CD4-positive, alpha-beta memory T cell (primary cell): ENCODE measurements around the gene POLR2L. TPM values are rescaled to one million over a fixed set of nuclear protein-coding genes. Genes with fewer than 3 reads are reported as not detected.

Experiments used
- CTCF ChIA-PET: fragments of 350-600 bp; sonication (Branson Sonifier 250); formaldehyde crosslinking; loops from one replicate; lab custom pipeline; 2021; ENCODE audit warnings: inconsistent platforms; ENCODE audit not compliant: partially characterized antibody; lab: Charles Lee
- POLR2A ChIA-PET: fragments of 350-600 bp; sonication (Branson Sonifier 250); formaldehyde crosslinking; loops from one replicate; lab custom pipeline; 2021; ENCODE audit not compliant: partially characterized antibody; lab: Charles Lee
- DNase-seq, 5 donors: peaks; one replicate each; pipeline versions ENCODE4 v3.0.0 to v3.0.0-alpha.2; 2020 to 2022; ENCODE audit warnings: mixed read lengths in 1 of 5
- H3K27ac ChIP-seq: one replicate; pipeline ENCODE4 v1.7.0; 2013; ENCODE audit warnings: low read depth, low read length
- H3K27me3 ChIP-seq: 2 replicates; pipeline ENCODE4 v1.7.0; 2013; ENCODE audit warnings: mild to moderate bottlenecking, low read length, moderate library complexity; ENCODE audit not compliant: insufficient read depth
- H3K36me3 ChIP-seq: 2 replicates; pipeline ENCODE4 v1.7.0; 2013; ENCODE audit warnings: mild to moderate bottlenecking, low read length, moderate library complexity; ENCODE audit not compliant: insufficient read depth
- H3K4me1 ChIP-seq: 2 replicates; pipeline ENCODE4 v1.7.0; 2013; ENCODE audit warnings: mild to moderate bottlenecking, low read length, moderate library complexity; ENCODE audit not compliant: insufficient read depth
- H3K4me3 ChIP-seq, 2 donors: one replicate each; pipeline ENCODE4 v1.7.0; 2013; ENCODE audit warnings: low read length in 2 of 2, mild to moderate bottlenecking in 1 of 2
- H3K9me3 ChIP-seq, 2 donors: one replicate each; pipeline ENCODE4 v1.7.0; 2013; ENCODE audit warnings: low read length in 2 of 2, control low read depth in 1 of 2; ENCODE audit not compliant: control insufficient read depth in 1 of 2
- H3K27ac Mint-ChIP-seq, 7 donors: one replicate each; pipeline ENCODE4 v1.8.0; 2020 to 2021; ENCODE audit warnings: mixed read lengths in 7 of 7, mild to moderate bottlenecking in 6 of 7, inconsistent platforms in 3 of 7, moderate library complexity in 3 of 7
- H3K27me3 Mint-ChIP-seq, 2 donors: one replicate each; pipeline ENCODE4 v1.8.0; 2020 to 2021; ENCODE audit warnings: mixed read lengths in 2 of 2
- H3K36me3 Mint-ChIP-seq, 2 donors: one replicate each; pipeline ENCODE4 v1.8.0; 2020 to 2021; ENCODE audit warnings: mixed read lengths in 2 of 2, inconsistent platforms in 1 of 2, mild to moderate bottlenecking in 1 of 2
- H3K4me1 Mint-ChIP-seq, 4 donors: one replicate each; pipeline ENCODE4 v1.8.0; 2020 to 2021; ENCODE audit warnings: mixed read lengths in 4 of 4, mild to moderate bottlenecking in 1 of 4
- H3K4me3 Mint-ChIP-seq, 8 donors: one replicate each; pipeline ENCODE4 v1.8.0; 2020 to 2021; ENCODE audit warnings: mixed read lengths in 8 of 8, mild to moderate bottlenecking in 7 of 8, moderate library complexity in 6 of 8, inconsistent platforms in 3 of 8
- H3K9me3 Mint-ChIP-seq, 8 donors: one replicate each; pipeline ENCODE4 v1.8.0; 2020 to 2021; ENCODE audit warnings: mixed read lengths in 8 of 8, mild to moderate bottlenecking in 5 of 8, inconsistent platforms in 3 of 8, moderate library complexity in 1 of 8
- intact Hi-C: fragments of 100-400 bp; cut with micrococcal nuclease; formaldehyde crosslinking; loops from one replicate; pipeline ENCODE4 v1.15.1; 2023
- polyA plus RNA-seq, 2 donors: library from polyadenylated mRNA; unstranded; fragments of 300-500 nt; fragmentation: Illumina TruSeq; gene quantifications; one replicate each; pipeline ENCODE4 v1.2.3, GENCODE V29; 2021
- total RNA-seq, 2 experiments: library from RNA; stranded (reverse); gene quantifications; one replicate each; pipeline ENCODE4 v1.2.3, GENCODE V29; 2021

Gene POLR2L
- total and polyA plus RNA-seq, 4 experiments from 2014 or later = 55.8 to 108 (median 69.9) TPM

- Mint-ChIP-seq H3K27me3 (no peaks in the 10 kb centered on the region), H3K27ac (no peak overlapping the region), H3K36me3 (peaks cover 4 to 26% of the 10 kb centered on the region in 2 donors), H3K9me3 (peaks cover 0 to 3% (median 0%) of the 10 kb centered on the region in 8 donors), H3K4me3 (peak overlapping the region in 1 of 8 donors; percentile 35), H3K4me1 (peaks cover 4 to 24% (median 16%) of the 10 kb centered on the region in 4 donors)
- Histone ChIP-seq H3K27ac (no peak overlapping the region), H3K36me3 (peaks cover 25% of the 10 kb centered on the region), H3K9me3 (no peaks in the 10 kb centered on the region), H3K4me1 (peaks cover 26% of the 10 kb centered on the region), H3K4me3 (no peak overlapping the region), H3K27me3 (no peaks in the 10 kb centered on the region)
- POLR2A ChIA-PET = interaction anchor here (1.0 to 1.2 kb wide), 3 partner anchors 12 to 18 kb away, joined by 3 to 4 read pairs (median 3); partner anchors contain the start of genes CRACR2B and SLC25A22
- DNase-seq = no peak
- CTCF ChIA-PET = interaction anchor here (1.4 kb wide), 1 partner anchor 10 kb away, joined by 3 read pairs; no protein-coding TSS in a partner anchor
- intact Hi-C loops = no loop called here
Measured at GRCh38 chr11:815675-816432, 26.5 kb downstream of the POLR2L start.

- DNase-seq = no peak
- Histone ChIP-seq H3K4me3 (no peak overlapping the region), H3K4me1 (peaks cover 25% of the 10 kb centered on the region), H3K27me3 (no peaks in the 10 kb centered on the region), H3K36me3 (peaks cover 25% of the 10 kb centered on the region), H3K27ac (no peak overlapping the region), H3K9me3 (no peaks in the 10 kb centered on the region)
- POLR2A ChIA-PET = interaction anchor here (1.2 kb wide), 1 partner anchor 118 kb away, joined by 3 read pairs; the partner anchor contains the start of gene TMEM80
- peaks cover 7 to 35% (median 21%) of the 10 kb centered on the region in 4 donors for H3K4me1 Mint-ChIP-seq
- no peaks in the 10 kb centered on the region for H3K27me3 Mint-ChIP-seq
- peak overlapping the region in 1 of 8 donors; percentile 44 for H3K4me3 Mint-ChIP-seq
- peaks cover 0 to 3% (median 0%) of the 10 kb centered on the region in 8 donors for H3K9me3 Mint-ChIP-seq
- peaks cover 4 to 34% of the 10 kb centered on the region in 2 donors for H3K36me3 Mint-ChIP-seq
- intact Hi-C loops = no loop called here
- CTCF ChIA-PET = no interaction called here
- peak overlapping the region in 2 of 7 donors; percentile 44 to 47 for H3K27ac Mint-ChIP-seq
Measured at GRCh38 chr11:813456-814096, 28.8 kb downstream of the POLR2L start.

DNA sequence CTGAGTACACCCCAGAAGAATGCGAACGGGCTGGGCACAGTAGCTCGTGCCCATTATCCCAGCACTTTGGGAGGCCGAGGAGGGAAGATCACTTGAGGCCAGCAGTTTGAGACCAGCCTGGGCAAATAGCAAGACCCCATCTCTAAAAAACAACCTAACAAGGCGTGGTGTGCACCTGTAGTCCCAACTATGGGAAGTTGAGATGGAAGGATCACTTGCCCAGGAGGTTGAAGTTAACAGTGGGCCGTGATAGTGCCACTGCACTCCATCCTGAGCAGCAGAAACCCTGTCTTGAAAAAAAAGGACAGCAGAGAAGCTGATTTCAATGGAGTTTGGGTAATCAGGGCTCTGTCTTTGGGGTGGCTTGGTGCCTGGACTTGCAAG, 29.3 kb downstream of the POLR2L start:
- ChIA-PET POLR2A (interaction anchor here (1.2 kb wide), 1 partner anchor 117 kb away, joined by 3 read pairs; the partner anchor contains the start of gene TMEM80), CTCF (no interaction called here)
- Mint-ChIP-seq H3K9me3 (peaks cover 0 to 3% (median 0%) of the 10 kb centered on the region in 8 donors), H3K4me3 (peak overlapping the region in 1 of 8 donors; percentile 54), H3K27ac (peak overlapping the region in 1 of 7 donors; percentile 25), H3K27me3 (no peaks in the 10 kb centered on the region), H3K36me3 (peaks cover 4 to 34% of the 10 kb centered on the region in 2 donors), H3K4me1 (peaks cover 6 to 39% (median 24%) of the 10 kb centered on the region in 4 donors)
- Histone ChIP-seq H3K27me3 (no peaks in the 10 kb centered on the region), H3K9me3 (no peaks in the 10 kb centered on the region), H3K4me3 (no peak overlapping the region), H3K27ac (no peak overlapping the region), H3K4me1 (peaks cover 26% of the 10 kb centered on the region), H3K36me3 (peaks cover 25% of the 10 kb centered on the region)
- intact Hi-C loops = no loop called here
- DNase-seq = no peak

DNA sequence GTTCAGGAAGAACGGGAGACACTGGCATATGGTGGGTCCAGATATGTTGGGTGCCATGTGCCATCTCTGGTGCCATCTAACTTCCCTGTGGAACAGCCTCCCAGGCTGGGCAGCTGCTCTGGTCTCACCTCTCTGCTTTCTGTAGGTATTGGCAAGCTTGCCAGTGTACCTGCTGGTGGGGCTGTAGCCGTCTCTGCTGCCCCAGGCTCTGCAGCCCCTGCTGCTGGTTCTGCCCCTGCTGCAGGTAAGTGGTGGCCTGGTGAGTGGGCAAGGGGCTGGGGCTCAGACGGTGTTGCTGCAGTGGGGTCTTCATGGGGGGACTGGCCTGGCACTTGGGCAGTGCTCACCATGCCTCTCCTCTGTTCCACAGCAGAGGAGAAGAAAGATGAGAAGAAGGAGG, 29.9 kb downstream of the POLR2L start:
- H3K36me3 ChIP-seq = peaks cover 25% of the 10 kb centered on the region
- peaks cover 4 to 34% of the 10 kb centered on the region in 2 donors for H3K36me3 Mint-ChIP-seq
- no peak overlapping the region for H3K4me3 ChIP-seq
- H3K27me3 Mint-ChIP-seq = no peaks in the 10 kb centered on the region
- DNase-seq = no peak
- peaks cover 0 to 3% (median 0%) of the 10 kb centered on the region in 8 donors for H3K9me3 Mint-ChIP-seq
- ChIA-PET POLR2A (interaction anchor here (1.0 to 4.7 kb wide), 3 partner anchors 8 to 117 kb away, joined by 3 to 109 read pairs (median 4); partner anchors contain the start of genes PNPLA2 and TMEM80), CTCF (no interaction called here)
- H3K27ac ChIP-seq = no peak overlapping the region
- H3K27me3 ChIP-seq = no peaks in the 10 kb centered on the region
- peaks cover 8 to 44% (median 27%) of the 10 kb centered on the region in 4 donors for H3K4me1 Mint-ChIP-seq
- peak overlapping the region in 5 of 7 donors; percentile 47 to 99 (median 73) for H3K27ac Mint-ChIP-seq
- H3K9me3 ChIP-seq = no peaks in the 10 kb centered on the region
- H3K4me1 ChIP-seq = peaks cover 26% of the 10 kb centered on the region
- H3K4me3 Mint-ChIP-seq = peak overlapping the region in 5 of 8 donors; percentile 31 to 64 (median 46)
- intact Hi-C loops = no loop called here

DNA sequence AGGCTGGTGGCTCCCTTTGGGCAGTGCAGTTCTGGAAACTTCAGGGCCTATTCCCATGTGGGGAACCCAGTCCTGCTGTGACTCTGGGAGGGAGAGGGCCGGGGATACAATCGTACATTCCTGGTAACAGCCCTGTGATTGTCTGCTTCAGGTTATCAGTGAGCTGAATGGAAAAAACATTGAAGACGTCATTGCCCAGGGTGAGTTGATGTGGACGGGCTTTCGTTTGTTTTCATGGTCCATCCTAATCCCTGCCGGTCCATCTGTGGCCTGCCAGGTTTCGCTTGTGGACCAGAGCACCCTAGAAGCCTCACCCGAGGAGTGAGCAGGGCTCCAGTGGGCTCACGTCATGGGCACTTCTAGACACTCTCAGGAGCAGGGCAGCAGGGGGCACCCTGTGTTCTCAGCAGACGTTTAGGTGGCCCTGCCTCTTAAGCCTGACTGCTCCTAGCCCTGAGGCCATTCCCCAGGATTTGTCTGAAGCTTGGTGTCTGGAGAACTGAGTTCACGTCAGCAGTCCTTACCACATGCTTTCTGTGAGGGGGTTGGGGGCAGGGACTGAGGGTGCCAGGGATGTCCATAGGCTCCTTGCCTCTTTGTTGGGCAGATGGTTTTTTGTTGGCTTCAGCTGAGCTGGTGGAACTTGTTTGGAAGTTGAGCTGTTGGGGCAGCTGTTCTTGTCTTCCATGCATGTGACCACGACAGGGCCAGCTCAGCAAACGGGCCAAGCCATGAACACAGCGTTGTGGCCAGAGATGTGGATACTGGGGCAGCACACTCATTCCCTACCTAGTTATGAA, 30.7 kb downstream of the POLR2L start:
- DNase-seq = no peak
- Mint-ChIP-seq H3K9me3 (peaks cover 0 to 3% (median 0%) of the 10 kb centered on the region in 8 donors), H3K27me3 (no peaks in the 10 kb centered on the region), H3K4me3 (peak overlapping the region; percentile 84 to 95 (median 89)), H3K4me1 (peaks cover 8 to 44% (median 27%) of the 10 kb centered on the region in 4 donors), H3K27ac (peak overlapping the region; percentile 57 to 99 (median 87)), H3K36me3 (peaks cover 4 to 34% of the 10 kb centered on the region in 2 donors)
- H3K36me3 ChIP-seq = peaks cover 25% of the 10 kb centered on the region
- H3K27ac ChIP-seq = peak overlapping the region; percentile 96
- no peaks in the 10 kb centered on the region for H3K27me3 ChIP-seq
- H3K9me3 ChIP-seq = no peaks in the 10 kb centered on the region
- intact Hi-C loops = no loop called here
- POLR2A ChIA-PET = interaction anchor here (1.0 to 4.7 kb wide), 3 partner anchors 9 to 29 kb away, joined by 3 to 109 read pairs (median 4); partner anchors contain the start of gene PNPLA2
- H3K4me3 ChIP-seq = no peak overlapping the region
- peaks cover 26% of the 10 kb centered on the region for H3K4me1 ChIP-seq
- CTCF ChIA-PET = no interaction called here

DNA sequence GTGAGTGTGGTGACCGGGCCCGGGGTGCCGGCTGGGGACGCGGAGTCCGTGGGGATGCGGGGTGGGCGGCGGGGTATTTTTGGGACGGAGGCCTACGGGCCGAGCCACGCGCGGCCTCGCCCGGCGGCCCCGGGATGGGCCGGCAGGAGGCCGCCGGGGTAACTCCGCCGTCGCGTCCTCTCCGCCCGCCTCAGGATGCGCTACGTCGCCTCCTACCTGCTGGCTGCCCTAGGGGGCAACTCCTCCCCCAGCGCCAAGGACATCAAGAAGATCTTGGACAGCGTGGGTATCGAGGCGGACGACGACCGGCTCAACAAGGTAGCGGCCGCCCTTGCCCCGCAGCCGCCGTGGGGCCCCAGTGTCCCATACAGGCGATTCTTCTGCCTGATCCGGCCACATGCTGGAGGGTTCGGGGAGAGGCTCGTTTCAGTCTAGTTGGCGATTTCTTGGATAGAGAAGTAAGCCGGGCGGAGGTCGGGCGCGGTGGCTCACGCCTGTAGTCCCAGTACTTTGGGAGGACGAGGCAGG, 32.2 kb downstream of the POLR2L start:
- intact Hi-C loops = no loop called here
- ChIA-PET POLR2A (interaction anchor here (0.7 to 4.7 kb wide), 14 partner anchors 10 to 603 kb away, joined by 3 to 109 read pairs (median 6); partner anchors contain the start of genes BET1L, CRACR2B, DEAF1 and GATD1), CTCF (interaction anchor here (0.8 to 1.7 kb wide), 2 partner anchors 9 to 38 kb away, joined by 3 read pairs; partner anchors contain the start of gene PNPLA2)
- Mint-ChIP-seq H3K27ac (peak overlapping the region; percentile 98 to 100 (median 99)), H3K4me1 (peaks cover 8 to 46% (median 29%) of the 10 kb centered on the region in 4 donors), H3K36me3 (peaks cover 4 to 34% of the 10 kb centered on the region in 2 donors), H3K27me3 (no peaks in the 10 kb centered on the region), H3K4me3 (peak overlapping the region; percentile 91 to 98 (median 94)), H3K9me3 (peaks cover 0 to 3% (median 0%) of the 10 kb centered on the region in 8 donors)
- peaks cover 32% of the 10 kb centered on the region for H3K4me1 ChIP-seq
- no peak for DNase-seq
- H3K27me3 ChIP-seq = no peaks in the 10 kb centered on the region
- peak overlapping the region; percentile 53 to 100 for H3K4me3 ChIP-seq
- H3K27ac ChIP-seq = peak overlapping the region; percentile 96
- no peaks in the 10 kb centered on the region for H3K9me3 ChIP-seq
- H3K36me3 ChIP-seq = peaks cover 25% of the 10 kb centered on the region
